GM23338 (cell line): ENCODE measurements around the gene SLC43A3. TPM values are rescaled to one million over a fixed set of nuclear protein-coding genes. Genes with fewer than 3 reads are reported as not detected.

Experiments used
- ATAC-seq: fragments of 200-7000 bp; cut with Tn5 transposase; 3 replicates; pipeline ENCODE4 v1.9.1; 2020
- DNase-seq: peaks from one replicate; pipeline ENCODE4 v3.0.0-alpha.2; 2015; ENCODE audit warnings: low spot score
- H2AFZ ChIP-seq: fragments of 200-600 bp; sonication (generic); 2 replicates; pipeline ENCODE4 v1.8.0; 2016; ENCODE audit warnings: antibody characterized with exemption, mild to moderate bottlenecking, moderate library complexity
- H3F3A ChIP-seq: fragments of 200-600 bp; sonication (generic); replicated peaks from 2 replicates; pipeline ENCODE4 v1.8.0; 2017; ENCODE audit warnings: antibody characterized with exemption, mixed run types, low read depth
- H3K27ac ChIP-seq: fragments of 200-600 bp; sonication (generic); 2 replicates; pipeline ENCODE4 v1.6.1; 2016; ENCODE audit warnings: low read depth
- H3K27me3 ChIP-seq: fragments of 200-600 bp; sonication (generic); 2 replicates; pipeline ENCODE4 v1.8.0; 2016; ENCODE audit warnings: mild to moderate bottlenecking, mixed run types, moderate library complexity; ENCODE audit not compliant: insufficient read depth
- H3K36me3 ChIP-seq: fragments of 200-600 bp; sonication (generic); 2 replicates; pipeline ENCODE4 v1.8.0; 2016; ENCODE audit warnings: mild to moderate bottlenecking; ENCODE audit not compliant: insufficient read depth
- H3K4me1 ChIP-seq: fragments of 200-600 bp; sonication (generic); 2 replicates; pipeline ENCODE4 v1.8.0; 2016; ENCODE audit warnings: mild to moderate bottlenecking, moderate library complexity; ENCODE audit not compliant: insufficient read depth
- H3K4me2 ChIP-seq: fragments of 200-600 bp; sonication (generic); 2 replicates; pipeline ENCODE4 v1.7.1; 2017; ENCODE audit warnings: mixed run types
- H3K4me3 ChIP-seq: fragments of 200-600 bp; sonication (generic); 2 replicates; pipeline ENCODE4 v1.6.1; 2016; ENCODE audit warnings: mixed run types
- H3K79me2 ChIP-seq: fragments of 200-600 bp; sonication (generic); replicated peaks from 2 replicates; pipeline ENCODE4 v1.8.0; 2017; ENCODE audit warnings: mild to moderate bottlenecking; ENCODE audit not compliant: insufficient read depth
- H3K9me2 ChIP-seq: fragments of 200-600 bp; sonication (generic); 2 replicates; pipeline ENCODE4 v1.8.0; 2017; ENCODE audit not compliant: insufficient read depth
- H4K20me1 ChIP-seq: fragments of 200-600 bp; sonication (generic); replicated peaks from 2 replicates; pipeline ENCODE4 v1.8.0; 2017; ENCODE audit warnings: mild to moderate bottlenecking; ENCODE audit not compliant: insufficient read depth
- H3K27ac Mint-ChIP-seq: 2 replicates; pipeline ENCODE4 v1.8.0; 2020; ENCODE audit warnings: inconsistent platforms, mild to moderate bottlenecking, moderate library complexity, mixed read lengths
- H3K27me3 Mint-ChIP-seq: 3 replicates; pipeline ENCODE4 v1.8.0; 2022; ENCODE audit warnings: low read depth, mild to moderate bottlenecking, moderate library complexity, mixed read lengths, inconsistent platforms; ENCODE audit not compliant: insufficient read depth, poor library complexity
- H3K36me3 Mint-ChIP-seq: 3 replicates; pipeline ENCODE4 v1.8.0; 2021; ENCODE audit warnings: low read depth, mild to moderate bottlenecking, inconsistent platforms, moderate library complexity, mixed read lengths
- H3K4me1 Mint-ChIP-seq: 3 replicates; pipeline ENCODE4 v1.8.0; 2020; ENCODE audit warnings: mild to moderate bottlenecking, inconsistent platforms, mixed read lengths
- H3K4me3 Mint-ChIP-seq: 3 replicates; pipeline ENCODE4 v1.8.0; 2021; ENCODE audit warnings: moderate library complexity, mild to moderate bottlenecking, inconsistent platforms, mixed read lengths
- H3K9me3 Mint-ChIP-seq: 3 replicates; pipeline ENCODE4 v1.8.0; 2020; ENCODE audit warnings: moderate library complexity, mild to moderate bottlenecking, inconsistent platforms, mixed read lengths
- CREB1 ChIP-seq: fragments of 250-450 bp; sonication (Bioruptor Pico); IDR thresholded peaks from 2 replicates; pipeline ENCODE4 v1.5.0; 2020; ENCODE audit warnings: low read depth, mild to moderate bottlenecking, moderate library complexity
- EZH2 ChIP-seq: fragments of 200-600 bp; sonication (generic); IDR thresholded peaks from one replicate; pipeline ENCODE4 v1.8.0; 2017; ENCODE audit warnings: antibody characterized with exemption, mild to moderate bottlenecking, low read depth; ENCODE audit not compliant: unreplicated experiment
- JUNB ChIP-seq: IDR thresholded peaks from one replicate; pipeline ENCODE4 v1.6.1; 2016; ENCODE audit warnings: antibody characterized with exemption; ENCODE audit not compliant: unreplicated experiment
- NANOG ChIP-seq: IDR thresholded peaks from 2 replicates; pipeline ENCODE4 v1.6.1; 2016; ENCODE audit warnings: antibody characterized with exemption, borderline replicate concordance
- POLR2AphosphoS5 ChIP-seq: IDR thresholded peaks from 2 replicates; pipeline ENCODE4 v1.6.1; 2016; ENCODE audit warnings: antibody characterized with exemption, low read depth
- REST ChIP-seq: IDR thresholded peaks from one replicate; pipeline ENCODE4 v1.6.1; 2018; ENCODE audit warnings: antibody characterized with exemption; ENCODE audit not compliant: unreplicated experiment
- ZNF114 ChIP-seq: fragments of 250-450 bp; sonication (Bioruptor Pico); IDR thresholded peaks from 2 replicates; pipeline ENCODE4 v1.5.0; 2020; ENCODE audit warnings: mild to moderate bottlenecking, moderate library complexity
- ZNF331 ChIP-seq: fragments of 250-450 bp; sonication (Bioruptor Pico); IDR thresholded peaks from 2 replicates; pipeline ENCODE4 v1.5.0; 2020; ENCODE audit warnings: low read depth, mild to moderate bottlenecking, moderate library complexity
- polyA plus RNA-seq: library from polyadenylated mRNA; unstranded; fragments of >200 nt; fragmentation: Nextera tagmentation; extraction: Ambion mirVana; gene quantifications from 2 replicates; pipeline ENCODE4 v1.2.1, GENCODE V29; 2016
- total RNA-seq: library from RNA; depleted of rRNA; stranded (reverse); fragments of >200 nt; shearing (Covaris generic); gene quantifications from 2 replicates; pipeline ENCODE4 v1.2.3, GENCODE V29; 2014
- TF ChIP-seq, protein P1 (sequence below), 2 experiments: fragments of 200-600 bp in 1 of 2; sonication (generic) in 1 of 2; conservative IDR thresholded peaks; 2 replicates each; pipeline versions ENCODE4 v1.5.1 to v1.6.1; 2016 to 2017; ENCODE audit warnings: antibody characterized with exemption in 2 of 2, low read depth in 2 of 2, mild to moderate bottlenecking in 2 of 2, moderate library complexity in 1 of 2
- TF ChIP-seq, protein P2 (sequence below): fragments of 250-450 bp; sonication (Bioruptor Pico); IDR thresholded peaks from 2 replicates; pipeline ENCODE4 v1.5.0; 2020; ENCODE audit warnings: mild to moderate bottlenecking, moderate library complexity
- TF ChIP-seq, protein P3 (sequence below): IDR thresholded peaks from 2 replicates; pipeline ENCODE4 v1.6.1; 2016; ENCODE audit warnings: antibody characterized with exemption

Gene SLC43A3
- total and polyA plus RNA-seq, 2 experiments from 2014 or later = 14.3 to 24.8 TPM

- Histone ChIP-seq H3K27ac (no peak overlapping the region), H4K20me1 (no peaks in the 10 kb centered on the region; the same call in 1 of the 2 replicates), H3K4me2 (peak overlapping the region; percentile 81), H2AFZ (no peak overlapping the region), H3K36me3 (no peaks in the 10 kb centered on the region; the same call in 1 of the 2 replicates), H3K4me1 (peaks cover 15% of the 10 kb centered on the region), H3K4me3 (peak overlapping the region; percentile 61), H3K79me2 (0 out of 2 replicates have a peak, but pooled peaks cover 5% of the 10 kb centered on the region), H3K27me3 (peaks cover 13% of the 10 kb centered on the region; the same call in 1 of the 2 replicates), H3K9me2 (no peaks in the 10 kb centered on the region), H3F3A (no peaks in the 10 kb centered on the region; the same call in 1 of the 2 replicates)
- TF ChIP-seq, protein P1, sequence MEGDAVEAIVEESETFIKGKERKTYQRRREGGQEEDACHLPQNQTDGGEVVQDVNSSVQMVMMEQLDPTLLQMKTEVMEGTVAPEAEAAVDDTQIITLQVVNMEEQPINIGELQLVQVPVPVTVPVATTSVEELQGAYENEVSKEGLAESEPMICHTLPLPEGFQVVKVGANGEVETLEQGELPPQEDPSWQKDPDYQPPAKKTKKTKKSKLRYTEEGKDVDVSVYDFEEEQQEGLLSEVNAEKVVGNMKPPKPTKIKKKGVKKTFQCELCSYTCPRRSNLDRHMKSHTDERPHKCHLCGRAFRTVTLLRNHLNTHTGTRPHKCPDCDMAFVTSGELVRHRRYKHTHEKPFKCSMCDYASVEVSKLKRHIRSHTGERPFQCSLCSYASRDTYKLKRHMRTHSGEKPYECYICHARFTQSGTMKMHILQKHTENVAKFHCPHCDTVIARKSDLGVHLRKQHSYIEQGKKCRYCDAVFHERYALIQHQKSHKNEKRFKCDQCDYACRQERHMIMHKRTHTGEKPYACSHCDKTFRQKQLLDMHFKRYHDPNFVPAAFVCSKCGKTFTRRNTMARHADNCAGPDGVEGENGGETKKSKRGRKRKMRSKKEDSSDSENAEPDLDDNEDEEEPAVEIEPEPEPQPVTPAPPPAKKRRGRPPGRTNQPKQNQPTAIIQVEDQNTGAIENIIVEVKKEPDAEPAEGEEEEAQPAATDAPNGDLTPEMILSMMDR (conservative IDR thresholded peaks at IDR 0.05; ENCODE audit: low read depth in 2 of 2) = no peak
- no peak for TF ChIP-seq REST
- no peak for TF ChIP-seq CREB1 (CRISPR knock-in tag)
- TF ChIP-seq ZNF331 (CRISPR knock-in tag) = no peak
- TF ChIP-seq, protein P2, sequence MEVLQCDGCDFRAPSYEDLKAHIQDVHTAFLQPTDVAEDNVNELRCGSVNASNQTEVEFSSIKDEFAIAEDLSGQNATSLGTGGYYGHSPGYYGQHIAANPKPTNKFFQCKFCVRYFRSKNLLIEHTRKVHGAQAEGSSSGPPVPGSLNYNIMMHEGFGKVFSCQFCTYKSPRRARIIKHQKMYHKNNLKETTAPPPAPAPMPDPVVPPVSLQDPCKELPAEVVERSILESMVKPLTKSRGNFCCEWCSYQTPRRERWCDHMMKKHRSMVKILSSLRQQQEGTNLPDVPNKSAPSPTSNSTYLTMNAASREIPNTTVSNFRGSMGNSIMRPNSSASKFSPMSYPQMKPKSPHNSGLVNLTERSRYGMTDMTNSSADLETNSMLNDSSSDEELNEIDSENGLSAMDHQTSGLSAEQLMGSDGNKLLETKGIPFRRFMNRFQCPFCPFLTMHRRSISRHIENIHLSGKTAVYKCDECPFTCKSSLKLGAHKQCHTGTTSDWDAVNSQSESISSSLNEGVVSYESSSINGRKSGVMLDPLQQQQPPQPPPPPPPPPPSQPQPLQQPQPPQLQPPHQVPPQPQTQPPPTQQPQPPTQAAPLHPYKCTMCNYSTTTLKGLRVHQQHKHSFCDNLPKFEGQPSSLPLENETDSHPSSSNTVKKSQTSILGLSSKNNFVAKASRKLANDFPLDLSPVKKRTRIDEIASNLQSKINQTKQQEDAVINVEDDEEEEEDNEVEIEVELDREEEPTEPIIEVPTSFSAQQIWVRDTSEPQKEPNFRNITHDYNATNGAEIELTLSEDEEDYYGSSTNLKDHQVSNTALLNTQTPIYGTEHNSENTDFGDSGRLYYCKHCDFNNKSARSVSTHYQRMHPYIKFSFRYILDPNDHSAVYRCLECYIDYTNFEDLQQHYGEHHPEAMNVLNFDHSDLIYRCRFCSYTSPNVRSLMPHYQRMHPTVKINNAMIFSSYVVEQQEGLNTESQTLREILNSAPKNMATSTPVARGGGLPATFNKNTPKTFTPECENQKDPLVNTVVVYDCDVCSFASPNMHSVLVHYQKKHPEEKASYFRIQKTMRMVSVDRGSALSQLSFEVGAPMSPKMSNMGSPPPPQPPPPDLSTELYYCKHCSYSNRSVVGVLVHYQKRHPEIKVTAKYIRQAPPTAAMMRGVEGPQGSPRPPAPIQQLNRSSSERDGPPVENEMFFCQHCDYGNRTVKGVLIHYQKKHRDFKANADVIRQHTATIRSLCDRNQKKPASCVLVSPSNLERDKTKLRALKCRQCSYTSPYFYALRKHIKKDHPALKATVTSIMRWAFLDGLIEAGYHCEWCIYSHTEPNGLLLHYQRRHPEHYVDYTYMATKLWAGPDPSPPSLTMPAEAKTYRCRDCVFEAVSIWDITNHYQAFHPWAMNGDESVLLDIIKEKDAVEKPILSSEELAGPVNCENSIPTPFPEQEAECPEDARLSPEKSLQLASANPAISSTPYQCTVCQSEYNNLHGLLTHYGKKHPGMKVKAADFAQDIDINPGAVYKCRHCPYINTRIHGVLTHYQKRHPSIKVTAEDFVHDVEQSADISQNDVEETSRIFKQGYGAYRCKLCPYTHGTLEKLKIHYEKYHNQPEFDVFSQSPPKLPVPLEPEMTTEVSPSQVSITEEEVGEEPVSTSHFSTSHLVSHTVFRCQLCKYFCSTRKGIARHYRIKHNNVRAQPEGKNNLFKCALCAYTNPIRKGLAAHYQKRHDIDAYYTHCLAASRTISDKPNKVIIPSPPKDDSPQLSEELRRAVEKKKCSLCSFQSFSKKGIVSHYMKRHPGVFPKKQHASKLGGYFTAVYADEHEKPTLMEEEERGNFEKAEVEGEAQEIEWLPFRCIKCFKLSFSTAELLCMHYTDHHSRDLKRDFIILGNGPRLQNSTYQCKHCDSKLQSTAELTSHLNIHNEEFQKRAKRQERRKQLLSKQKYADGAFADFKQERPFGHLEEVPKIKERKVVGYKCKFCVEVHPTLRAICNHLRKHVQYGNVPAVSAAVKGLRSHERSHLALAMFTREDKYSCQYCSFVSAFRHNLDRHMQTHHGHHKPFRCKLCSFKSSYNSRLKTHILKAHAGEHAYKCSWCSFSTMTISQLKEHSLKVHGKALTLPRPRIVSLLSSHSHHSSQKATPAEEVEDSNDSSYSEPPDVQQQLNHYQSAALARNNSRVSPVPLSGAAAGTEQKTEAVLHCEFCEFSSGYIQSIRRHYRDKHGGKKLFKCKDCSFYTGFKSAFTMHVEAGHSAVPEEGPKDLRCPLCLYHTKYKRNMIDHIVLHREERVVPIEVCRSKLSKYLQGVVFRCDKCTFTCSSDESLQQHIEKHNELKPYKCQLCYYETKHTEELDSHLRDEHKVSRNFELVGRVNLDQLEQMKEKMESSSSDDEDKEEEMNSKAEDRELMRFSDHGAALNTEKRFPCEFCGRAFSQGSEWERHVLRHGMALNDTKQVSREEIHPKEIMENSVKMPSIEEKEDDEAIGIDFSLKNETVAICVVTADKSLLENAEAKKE (CRISPR knock-in tag) = no peak
- TF ChIP-seq EZH2 = no peak
- no peak for TF ChIP-seq POLR2AphosphoS5
- TF ChIP-seq ZNF114 (CRISPR knock-in tag) = no peak
- TF ChIP-seq NANOG = no peak
- TF ChIP-seq, protein P3, sequence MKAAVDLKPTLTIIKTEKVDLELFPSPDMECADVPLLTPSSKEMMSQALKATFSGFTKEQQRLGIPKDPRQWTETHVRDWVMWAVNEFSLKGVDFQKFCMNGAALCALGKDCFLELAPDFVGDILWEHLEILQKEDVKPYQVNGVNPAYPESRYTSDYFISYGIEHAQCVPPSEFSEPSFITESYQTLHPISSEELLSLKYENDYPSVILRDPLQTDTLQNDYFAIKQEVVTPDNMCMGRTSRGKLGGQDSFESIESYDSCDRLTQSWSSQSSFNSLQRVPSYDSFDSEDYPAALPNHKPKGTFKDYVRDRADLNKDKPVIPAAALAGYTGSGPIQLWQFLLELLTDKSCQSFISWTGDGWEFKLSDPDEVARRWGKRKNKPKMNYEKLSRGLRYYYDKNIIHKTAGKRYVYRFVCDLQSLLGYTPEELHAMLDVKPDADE = no peak
- no peak for TF ChIP-seq JUNB
- no peak for ATAC-seq
- H3K9me3 Mint-ChIP-seq = no peaks in the 10 kb centered on the region
- DNase-seq = no peak
- peaks cover 21% of the 10 kb centered on the region for H3K4me1 Mint-ChIP-seq
- H3K27me3 Mint-ChIP-seq = peaks cover 21% of the 10 kb centered on the region
- peak overlapping the region; percentile 82 for H3K4me3 Mint-ChIP-seq
- H3K36me3 Mint-ChIP-seq = peaks cover 25% of the 10 kb centered on the region
- H3K27ac Mint-ChIP-seq = no peak overlapping the region
These were observed 1.1 kb downstream of the SLC43A3 start for GRCh38 chr11:57425565-57426438.
